ENCODE results near the gene F8.

GRCh38 chrX:154892296-154892695 lies 130.2 kb downstream of the F8 start:
- no peak for TF ChIP-seq POLR2A (IDR thresholded peaks at IDR 0.05)
- TF ChIP-seq, protein P1, sequence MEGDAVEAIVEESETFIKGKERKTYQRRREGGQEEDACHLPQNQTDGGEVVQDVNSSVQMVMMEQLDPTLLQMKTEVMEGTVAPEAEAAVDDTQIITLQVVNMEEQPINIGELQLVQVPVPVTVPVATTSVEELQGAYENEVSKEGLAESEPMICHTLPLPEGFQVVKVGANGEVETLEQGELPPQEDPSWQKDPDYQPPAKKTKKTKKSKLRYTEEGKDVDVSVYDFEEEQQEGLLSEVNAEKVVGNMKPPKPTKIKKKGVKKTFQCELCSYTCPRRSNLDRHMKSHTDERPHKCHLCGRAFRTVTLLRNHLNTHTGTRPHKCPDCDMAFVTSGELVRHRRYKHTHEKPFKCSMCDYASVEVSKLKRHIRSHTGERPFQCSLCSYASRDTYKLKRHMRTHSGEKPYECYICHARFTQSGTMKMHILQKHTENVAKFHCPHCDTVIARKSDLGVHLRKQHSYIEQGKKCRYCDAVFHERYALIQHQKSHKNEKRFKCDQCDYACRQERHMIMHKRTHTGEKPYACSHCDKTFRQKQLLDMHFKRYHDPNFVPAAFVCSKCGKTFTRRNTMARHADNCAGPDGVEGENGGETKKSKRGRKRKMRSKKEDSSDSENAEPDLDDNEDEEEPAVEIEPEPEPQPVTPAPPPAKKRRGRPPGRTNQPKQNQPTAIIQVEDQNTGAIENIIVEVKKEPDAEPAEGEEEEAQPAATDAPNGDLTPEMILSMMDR (IDR thresholded peaks at IDR 0.05) = no peak
